ENCODE data around the gene CLEC4F.
A peak's percentile ranks its signal among the peaks of the same experiment; 100 is the strongest.

The CLEC4F gene

DNA sequence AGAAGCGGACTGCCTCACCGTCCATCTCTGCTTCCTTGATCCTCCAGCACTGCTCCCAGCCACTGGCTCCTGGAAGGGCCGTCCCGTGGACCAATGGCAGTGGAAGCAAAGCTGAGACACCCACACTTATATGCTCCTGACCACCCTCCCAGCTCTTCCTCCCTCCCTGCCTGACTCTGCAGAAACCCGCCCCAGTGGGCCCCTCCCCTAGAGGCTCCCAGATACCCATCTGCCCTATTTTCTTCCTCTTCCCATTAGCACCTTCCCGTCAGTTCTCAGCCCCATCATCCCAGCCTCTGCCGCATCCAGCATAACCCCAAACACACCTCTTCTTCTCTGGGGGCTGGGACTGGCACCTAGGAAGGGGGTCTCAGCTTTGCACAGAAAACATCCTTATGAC lies at the start of gene CLEC4F:
Gene CLEC4F, minus strand, starts transcription at position 101 of the 400 bp plus-strand sequence. Its CDS starts 76 bp downstream, at position 25.
- no peak for DNase-seq (ENCODE audit: low read depth in 2 of 2)

DNA sequence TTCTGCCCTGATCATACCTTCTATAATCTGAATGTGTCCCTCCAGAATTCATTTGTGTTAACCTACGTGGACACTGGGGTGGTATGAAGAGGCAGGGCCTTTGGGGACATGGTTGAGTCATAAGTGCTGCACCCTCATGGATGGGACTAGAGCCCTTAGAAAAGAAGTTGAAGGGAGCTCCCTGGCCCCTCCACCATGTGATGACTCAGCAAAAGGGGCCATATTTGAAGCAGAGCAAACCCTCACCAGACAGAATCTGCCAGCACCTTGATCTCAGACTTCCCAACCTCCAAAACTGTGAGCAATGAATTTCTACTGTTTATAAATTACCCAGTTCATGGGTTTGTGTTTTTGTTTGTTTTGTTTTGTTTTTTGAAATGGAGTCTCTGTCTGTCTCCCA lies 48.6 kb upstream of the CLEC4F start:
- DNase-seq (ENCODE audit: low read depth in 2 of 2) = no peak

GRCh38 chr2:70861777-70862625 lies 41.6 kb upstream of the CLEC4F start:
- DNase-seq (ENCODE audit: low read depth in 2 of 2) = peak; percentile 40 to 52

GRCh38 chr2:70855667-70856066 lies 35.3 kb upstream of the CLEC4F start:
- peak; percentile 21 to 30 for DNase-seq (ENCODE audit: low read depth in 2 of 2)

GRCh38 chr2:70854411-70854810 lies 34.0 kb upstream of the CLEC4F start:
- DNase-seq (ENCODE audit: low read depth in 2 of 2) = no peak

- DNase-seq (ENCODE audit: low read depth in 2 of 2) = no peak
Measured at GRCh38 chr2:70852824-70853223, 32.4 kb upstream of the CLEC4F start.

GRCh38 chr2:70851704-70852103 lies 31.3 kb upstream of the CLEC4F start:
- DNase-seq (ENCODE audit: low read depth in 2 of 2) = no peak

DNA sequence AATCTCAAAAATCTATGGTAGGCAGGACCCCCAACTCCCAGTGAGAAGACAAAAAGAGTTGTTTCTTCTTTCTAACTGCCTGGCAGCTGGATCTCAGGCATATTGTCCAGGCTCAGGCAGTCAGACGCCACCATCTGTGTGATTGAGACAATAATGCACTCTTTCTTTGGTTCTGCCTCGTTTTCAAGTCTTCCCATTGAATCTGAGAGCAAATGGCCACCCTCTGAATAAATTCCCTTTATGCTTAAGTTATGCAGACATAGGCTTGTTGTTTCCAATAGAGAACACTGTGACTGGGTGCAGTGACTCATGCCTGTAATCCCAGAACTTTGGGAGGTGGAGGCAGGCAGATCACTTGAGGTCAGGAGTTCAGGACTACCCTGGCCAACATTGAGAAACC lies 30.5 kb upstream of the CLEC4F start:
- no peak for DNase-seq (ENCODE audit: low read depth in 2 of 2)

- no peak for DNase-seq (ENCODE audit: low read depth in 2 of 2)
Measured at GRCh38 chr2:70842401-70842800, 22.0 kb upstream of the CLEC4F start.

GRCh38 chr2:70837980-70838925 lies 17.9 kb upstream of the CLEC4F start:
- no peak for DNase-seq (ENCODE audit: low read depth in 2 of 2)

GRCh38 chr2:70835643-70836042 lies 15.2 kb upstream of the CLEC4F start, which contains the start of gene CD207:
Gene CD207, minus strand, starts transcription at chr2:70835816. Its CDS starts 40 bp downstream, at chr2:70835776.
- DNase-seq (ENCODE audit: low read depth in 2 of 2) = no peak

- DNase-seq (ENCODE audit: low read depth in 2 of 2) = no peak
Measured at GRCh38 chr2:70834881-70835280, 14.5 kb upstream of the CLEC4F start.

DNA sequence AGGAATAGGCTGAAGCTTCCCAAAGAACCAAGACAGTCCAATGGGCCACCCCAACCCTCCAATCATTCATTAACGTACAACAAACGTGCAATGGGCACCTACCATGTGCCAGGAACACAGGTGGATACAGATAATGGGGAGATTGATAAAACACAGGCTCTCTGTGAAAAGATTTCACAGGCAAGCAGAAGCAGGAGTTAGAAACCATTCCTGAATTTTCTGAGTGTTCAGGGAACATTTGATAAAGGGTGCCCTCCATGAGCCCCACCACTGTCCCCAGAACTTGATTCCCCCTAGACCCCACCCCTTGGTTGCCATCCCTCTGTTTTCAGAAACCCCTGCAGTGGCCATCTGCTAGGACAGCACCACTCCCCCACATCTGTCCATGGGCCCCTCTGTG lies 13.7 kb upstream of the CLEC4F start:
- DNase-seq (ENCODE audit: low read depth in 2 of 2) = no peak

GRCh38 chr2:70833246-70833645 lies 12.8 kb upstream of the CLEC4F start:
- no peak for DNase-seq (ENCODE audit: low read depth in 2 of 2)

DNA sequence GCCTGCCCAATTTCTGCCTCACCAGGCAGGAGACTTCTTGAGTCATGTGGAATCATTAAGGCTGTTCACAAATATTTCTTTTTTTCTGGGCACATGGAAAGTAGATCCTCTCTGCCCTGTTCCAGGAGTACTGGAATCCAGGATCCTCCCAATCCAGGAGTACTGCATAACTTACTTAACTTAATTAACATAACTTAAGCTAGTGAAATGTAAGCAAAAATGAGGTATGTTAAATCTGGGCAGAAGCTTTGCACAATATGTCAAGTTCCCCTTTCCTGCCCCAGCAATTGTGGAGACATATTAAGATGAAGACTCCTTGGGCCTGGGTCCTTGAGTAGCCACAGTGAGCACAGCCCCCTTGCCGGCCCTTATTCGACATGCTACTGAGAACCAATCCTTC lies 12.0 kb upstream of the CLEC4F start:
- no peak for DNase-seq (ENCODE audit: low read depth in 2 of 2)

DNA sequence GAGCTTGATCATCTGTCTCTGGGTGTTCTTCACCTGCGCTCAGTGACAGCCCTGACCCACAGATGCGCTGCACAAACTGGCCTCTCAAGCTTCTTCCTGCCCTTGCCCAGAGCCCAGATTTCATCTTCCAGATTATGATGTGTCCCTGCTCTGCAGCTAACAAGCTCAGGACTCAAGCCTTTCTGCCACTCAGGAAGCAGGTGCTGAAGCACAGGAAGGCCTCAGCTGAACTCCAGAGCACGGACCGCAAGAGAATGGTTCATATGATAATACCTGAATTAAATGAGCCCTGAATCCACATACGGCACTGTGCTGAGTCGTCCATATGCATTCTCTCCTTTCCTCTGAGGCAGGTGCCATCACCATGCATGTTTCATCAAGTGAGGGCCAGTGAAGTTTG lies 11.5 kb upstream of the CLEC4F start:
- no peak for DNase-seq (ENCODE audit: low read depth in 2 of 2)

GRCh38 chr2:70830366-70830765 lies 10.0 kb upstream of the CLEC4F start:
- DNase-seq (ENCODE audit: low read depth in 2 of 2) = no peak

DNA sequence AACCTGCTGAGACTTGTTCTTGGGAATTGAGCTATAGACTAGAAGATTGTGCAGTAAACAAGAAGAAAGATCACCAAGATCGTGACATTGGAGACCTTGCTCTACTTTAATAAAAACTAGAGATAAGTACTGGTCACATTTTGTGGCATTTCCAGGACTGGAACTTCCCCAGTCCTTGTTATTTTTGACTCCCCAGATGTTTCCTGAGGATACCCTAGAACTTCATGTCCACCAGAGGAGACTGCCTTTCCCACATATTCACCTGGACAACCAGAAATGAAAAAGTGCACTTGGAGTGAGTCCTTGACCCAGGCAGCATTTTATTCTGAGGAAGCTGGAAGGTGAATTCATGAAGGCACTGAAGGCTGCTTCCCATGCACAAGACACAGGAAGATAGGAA lies 9.5 kb upstream of the CLEC4F start:
- DNase-seq (ENCODE audit: low read depth in 2 of 2) = no peak

DNA sequence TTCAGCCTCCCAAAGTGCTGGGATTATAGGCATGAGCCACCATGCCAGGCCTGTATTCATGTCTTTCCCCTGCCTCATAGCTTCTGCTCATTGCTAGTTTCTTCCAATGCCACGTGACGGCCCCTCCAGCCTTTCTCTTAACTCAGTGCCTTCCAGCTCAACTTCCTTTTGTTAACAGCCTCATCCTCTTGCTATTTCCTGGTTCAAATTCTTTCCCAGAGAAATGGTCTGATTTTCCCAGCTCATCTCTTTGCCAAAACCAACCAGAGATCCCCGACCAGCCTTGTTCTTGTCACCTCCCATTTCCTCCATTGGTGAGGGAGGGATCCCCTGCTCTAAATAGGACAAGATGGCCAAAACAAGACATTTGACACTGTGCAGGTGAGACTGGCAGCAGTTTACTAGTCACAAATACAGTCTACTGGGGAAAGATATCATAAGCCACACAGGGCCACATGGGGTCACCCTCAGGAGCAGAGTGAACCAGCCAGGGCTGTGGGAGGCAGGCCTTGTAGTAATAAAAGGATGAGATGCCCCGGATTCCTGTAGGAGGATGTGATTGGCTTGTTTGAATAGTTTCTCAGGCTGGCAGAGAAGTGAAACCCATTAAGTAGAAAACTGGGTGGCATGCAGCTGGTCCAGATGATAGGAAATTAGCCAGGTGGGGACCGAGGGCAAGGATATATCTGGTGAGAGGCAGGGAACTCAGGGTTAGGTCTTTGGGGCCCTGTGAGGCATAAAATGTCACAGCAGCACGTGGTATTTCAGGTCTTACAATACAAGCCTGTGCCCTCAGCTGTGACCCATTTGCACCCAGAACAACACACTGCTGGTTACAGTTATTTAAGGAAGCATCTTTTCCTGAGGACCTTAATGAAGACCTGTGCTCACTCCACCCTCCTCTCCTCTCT lies 8.8 kb upstream of the CLEC4F start:
- peak; percentile 17 for DNase-seq (ENCODE audit: low read depth in 2 of 2)

- no peak for DNase-seq (ENCODE audit: low read depth in 2 of 2)
Measured at GRCh38 chr2:70828115-70828514, 7.7 kb upstream of the CLEC4F start.

- DNase-seq (ENCODE audit: low read depth in 2 of 2) = no peak
Measured at GRCh38 chr2:70827388-70827787, 7.0 kb upstream of the CLEC4F start.
